GM12892 (cell line): ENCODE data around the gene SH3BP4.

Experiments
- DNase-seq: peaks from one replicate; pipeline ENCODE4 v3.0.0; 2011; ENCODE audit not compliant: insufficient read length
- FAIRE-seq: peaks from 2 replicates; lab custom pipeline; 2011; peaks lifted over from hg19 to GRCh38; lab: Jason Lieb, UNC
- POLR2A ChIP-seq: IDR thresholded peaks from 2 replicates; pipeline ENCODE4 v1.6.1; 2011; ENCODE audit warnings: low read depth, low read length, control low read depth
- POLR2AphosphoS5 ChIP-seq: IDR thresholded peaks from 2 replicates; pipeline ENCODE4 v1.6.1; 2011; ENCODE audit warnings: low read depth, low read length, control low read depth
- TAF1 ChIP-seq: IDR thresholded peaks from 2 replicates; pipeline ENCODE4 v1.6.1; 2011; ENCODE audit warnings: low read depth, mild to moderate bottlenecking, control low read depth, low read length, borderline replicate concordance

The SH3BP4 gene

DNA sequence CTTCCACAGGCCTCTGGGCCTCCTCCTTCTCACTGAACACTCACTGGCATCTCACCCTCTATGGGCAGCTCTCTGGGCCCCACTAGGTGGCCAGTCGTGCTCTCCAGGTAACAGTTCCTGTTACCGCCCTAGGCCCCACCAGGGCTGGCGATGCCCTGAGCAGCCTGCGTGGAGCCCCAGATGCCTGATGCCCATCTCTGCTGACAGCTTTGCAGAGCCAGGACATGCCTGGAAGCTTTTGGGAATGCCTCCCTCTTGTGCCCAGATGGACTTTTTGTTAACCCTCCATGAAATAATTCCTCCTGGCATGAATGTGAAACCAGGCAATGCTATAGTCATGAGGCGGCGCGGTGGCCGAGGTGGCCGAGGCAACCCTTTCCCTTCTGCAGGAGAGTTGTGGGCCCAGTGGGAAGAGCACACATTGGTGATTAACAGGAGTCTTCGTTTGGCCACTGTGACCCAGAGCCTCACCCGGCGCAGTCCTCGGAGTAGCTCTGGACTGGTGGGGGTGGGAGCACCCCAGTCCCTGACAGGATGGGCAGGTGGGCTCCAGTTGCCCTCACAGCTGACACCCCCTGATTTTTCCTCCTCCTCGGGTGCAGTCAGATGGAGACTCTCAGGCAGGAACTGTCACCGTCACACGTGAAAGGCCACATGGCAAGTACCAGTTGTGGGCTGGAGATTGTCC, 80.0 kb downstream of the SH3BP4 start:
- no peak for FAIRE-seq
- TF ChIP-seq TAF1 = no peak
- no peak for TF ChIP-seq POLR2AphosphoS5
- no peak for TF ChIP-seq POLR2A

DNA sequence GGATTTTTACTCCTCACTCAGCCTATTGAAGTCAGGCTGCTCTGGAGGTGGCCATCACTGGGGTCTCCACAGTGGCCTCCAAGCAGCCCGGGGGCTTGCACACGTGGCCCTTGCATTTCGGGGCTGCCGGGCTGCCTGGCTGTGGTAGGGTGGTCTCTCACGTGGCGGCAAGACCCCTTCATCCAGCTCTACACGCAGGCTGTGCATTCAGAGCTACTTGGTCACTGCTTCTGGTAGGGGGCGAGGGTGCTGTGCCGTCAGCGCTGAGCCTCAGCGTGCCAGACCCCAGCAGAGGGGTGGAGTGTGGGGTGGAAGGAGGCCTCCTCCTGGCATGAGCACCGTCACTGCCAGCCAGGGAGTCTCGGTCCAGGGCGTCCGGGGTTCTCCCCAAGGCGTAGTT, 80.6 kb downstream of the SH3BP4 start:
- FAIRE-seq (no peak), DNase-seq (no peak)
- TF ChIP-seq TAF1 = no peak

More for the DNA sequence above, 80.0 kb downstream of the SH3BP4 start:
- DNase-seq = no peak

GRCh38 chr2:235032949-235033348, 81.1 kb downstream of the SH3BP4 start:
- FAIRE-seq = no peak
- no peak for TF ChIP-seq TAF1
- TF ChIP-seq POLR2AphosphoS5 = no peak
- no peak for TF ChIP-seq POLR2A
- DNase-seq = no peak

DNA sequence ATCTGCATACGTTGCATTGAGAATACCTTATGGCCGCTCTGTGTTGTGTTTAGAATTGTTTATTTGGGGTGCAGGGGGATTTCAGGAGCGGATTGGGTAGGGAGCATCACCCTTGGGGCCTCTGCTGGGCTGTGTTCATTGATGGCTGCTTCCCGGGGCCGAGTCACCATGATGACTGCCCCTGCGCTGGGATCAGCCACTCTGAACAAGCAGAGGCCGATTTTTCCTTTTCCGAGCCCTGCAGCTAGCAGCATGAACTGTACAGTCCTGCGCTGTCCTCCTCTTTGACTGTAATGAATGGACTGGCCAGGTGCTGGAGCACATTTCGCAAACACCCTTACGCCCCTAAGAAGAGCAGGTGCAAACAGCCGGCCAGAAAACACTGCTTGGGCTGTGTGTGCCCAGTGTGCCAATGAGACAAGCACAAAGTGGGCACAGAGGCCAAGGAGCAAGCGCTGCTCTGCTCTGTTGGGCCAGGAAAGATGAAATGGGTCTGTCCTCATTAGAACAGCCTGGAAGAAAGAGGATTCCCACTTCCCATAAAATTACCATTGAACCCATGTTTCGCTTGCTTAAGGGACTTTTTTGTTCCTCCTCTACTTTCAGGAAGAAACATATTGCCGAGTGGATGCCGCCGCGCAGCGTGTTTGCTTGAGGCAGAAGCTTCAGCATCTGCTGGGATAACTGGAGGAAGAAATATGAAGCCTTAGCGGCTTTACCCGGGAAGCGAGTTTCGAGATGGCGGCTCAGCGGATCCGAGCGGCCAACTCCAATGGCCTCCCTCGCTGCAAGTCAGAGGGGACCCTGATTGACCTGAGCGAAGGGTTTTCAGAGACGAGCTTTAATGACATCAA, 82.7 kb downstream of the SH3BP4 start:
- DNase-seq (no peak), FAIRE-seq (no peak)
- no peak for TF ChIP-seq POLR2AphosphoS5
- TF ChIP-seq TAF1 = no peak
- TF ChIP-seq POLR2A = no peak

DNA sequence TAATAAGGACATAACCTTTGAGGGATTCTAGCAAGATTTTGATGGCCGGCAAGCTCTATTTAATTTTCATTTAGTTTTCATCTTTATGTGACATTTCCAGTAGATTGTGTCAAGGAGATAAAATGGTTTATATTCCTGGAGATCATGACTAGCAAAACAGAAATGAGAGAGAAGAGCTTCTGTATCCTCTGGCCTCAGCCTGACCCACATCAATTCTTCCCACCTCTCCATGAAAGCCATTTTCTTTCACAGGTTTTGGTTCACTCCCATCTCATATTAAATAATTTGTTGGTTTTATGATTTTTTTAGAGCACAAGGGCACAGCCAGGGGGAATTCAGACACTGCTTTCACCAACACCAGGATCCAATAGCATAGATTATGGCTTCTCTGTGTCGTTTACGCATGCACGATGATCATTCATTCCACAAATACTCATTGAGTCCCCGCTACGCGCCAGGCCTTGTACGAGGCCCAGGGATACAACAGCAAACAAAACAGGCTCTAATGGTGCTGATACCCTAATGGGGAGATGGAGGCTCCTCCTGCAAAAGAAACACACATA, 85.9 kb downstream of the SH3BP4 start:
- TF ChIP-seq POLR2A = no peak
- FAIRE-seq = no peak
- no peak for DNase-seq

- DNase-seq (no peak), FAIRE-seq (no peak)
- no peak for TF ChIP-seq POLR2AphosphoS5
- TF ChIP-seq POLR2A = no peak
- TF ChIP-seq TAF1 = no peak
Observed at GRCh38 chr2:235041221-235041917, 89.6 kb downstream of the SH3BP4 start.

DNA sequence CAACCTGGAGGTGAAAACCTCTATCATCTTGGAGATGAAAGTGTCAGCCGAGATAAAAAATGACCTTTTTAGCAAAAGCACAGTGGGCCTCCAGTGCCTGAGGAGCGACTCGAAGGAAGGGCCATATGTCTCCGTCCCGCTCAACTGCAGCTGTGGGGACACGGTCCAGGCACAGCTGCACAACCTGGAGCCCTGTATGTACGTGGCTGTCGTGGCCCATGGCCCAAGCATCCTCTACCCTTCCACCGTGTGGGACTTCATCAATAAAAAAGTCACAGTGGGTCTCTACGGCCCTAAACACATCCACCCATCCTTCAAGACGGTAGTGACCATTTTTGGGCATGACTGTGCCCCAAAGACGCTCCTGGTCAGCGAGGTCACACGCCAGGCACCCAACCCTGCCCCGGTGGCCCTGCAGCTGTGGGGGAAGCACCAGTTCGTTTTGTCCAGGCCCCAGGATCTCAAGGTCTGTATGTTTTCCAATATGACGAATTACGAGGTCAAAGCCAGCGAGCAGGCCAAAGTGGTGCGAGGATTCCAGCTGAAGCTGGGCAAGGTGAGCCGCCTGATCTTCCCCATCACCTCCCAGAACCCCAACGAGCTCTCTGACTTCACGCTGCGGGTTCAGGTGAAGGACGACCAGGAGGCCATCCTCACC, 90.2 kb downstream of the SH3BP4 start:
- DNase-seq (no peak), FAIRE-seq (no peak)
- TF ChIP-seq POLR2AphosphoS5 = no peak
- no peak for TF ChIP-seq TAF1
- TF ChIP-seq POLR2A = no peak

DNA sequence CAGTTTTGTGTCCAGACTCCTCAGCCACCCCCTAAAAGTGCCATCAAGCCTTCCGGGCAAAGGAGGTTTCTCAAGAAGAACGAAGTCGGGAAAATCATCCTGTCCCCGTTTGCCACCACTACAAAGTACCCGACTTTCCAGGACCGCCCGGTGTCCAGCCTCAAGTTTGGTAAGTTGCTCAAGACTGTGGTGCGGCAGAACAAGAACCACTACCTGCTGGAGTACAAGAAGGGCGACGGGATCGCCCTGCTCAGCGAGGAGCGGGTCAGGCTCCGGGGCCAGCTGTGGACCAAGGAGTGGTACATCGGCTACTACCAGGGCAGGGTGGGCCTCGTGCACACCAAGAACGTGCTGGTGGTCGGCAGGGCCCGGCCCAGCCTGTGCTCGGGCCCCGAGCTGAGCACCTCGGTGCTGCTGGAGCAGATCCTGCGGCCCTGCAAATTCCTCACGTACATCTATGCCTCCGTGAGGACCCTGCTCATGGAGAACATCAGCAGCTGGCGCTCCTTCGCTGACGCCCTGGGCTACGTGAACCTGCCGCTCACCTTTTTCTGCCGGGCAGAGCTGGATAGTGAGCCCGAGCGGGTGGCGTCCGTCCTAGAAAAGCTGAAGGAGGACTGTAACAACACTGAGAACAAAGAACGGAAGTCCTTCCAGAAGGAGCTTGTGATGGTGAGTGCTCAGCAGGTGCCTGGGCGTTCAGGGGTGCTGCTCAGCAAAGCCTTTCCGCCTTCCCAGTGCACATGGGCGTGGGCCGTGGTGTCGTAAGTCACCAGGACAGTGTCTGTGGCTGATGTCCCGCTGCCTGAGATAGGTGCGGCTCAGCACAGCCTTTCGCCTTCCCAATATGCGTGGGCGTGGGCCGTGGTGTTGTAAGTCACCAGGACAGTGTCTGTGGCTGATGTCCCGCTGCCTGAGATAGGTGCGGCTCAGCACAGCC, 91.0 kb downstream of the SH3BP4 start:
- no peak for TF ChIP-seq POLR2AphosphoS5
- TF ChIP-seq TAF1 = no peak
- TF ChIP-seq POLR2A = no peak
- FAIRE-seq = no peak

DNA sequence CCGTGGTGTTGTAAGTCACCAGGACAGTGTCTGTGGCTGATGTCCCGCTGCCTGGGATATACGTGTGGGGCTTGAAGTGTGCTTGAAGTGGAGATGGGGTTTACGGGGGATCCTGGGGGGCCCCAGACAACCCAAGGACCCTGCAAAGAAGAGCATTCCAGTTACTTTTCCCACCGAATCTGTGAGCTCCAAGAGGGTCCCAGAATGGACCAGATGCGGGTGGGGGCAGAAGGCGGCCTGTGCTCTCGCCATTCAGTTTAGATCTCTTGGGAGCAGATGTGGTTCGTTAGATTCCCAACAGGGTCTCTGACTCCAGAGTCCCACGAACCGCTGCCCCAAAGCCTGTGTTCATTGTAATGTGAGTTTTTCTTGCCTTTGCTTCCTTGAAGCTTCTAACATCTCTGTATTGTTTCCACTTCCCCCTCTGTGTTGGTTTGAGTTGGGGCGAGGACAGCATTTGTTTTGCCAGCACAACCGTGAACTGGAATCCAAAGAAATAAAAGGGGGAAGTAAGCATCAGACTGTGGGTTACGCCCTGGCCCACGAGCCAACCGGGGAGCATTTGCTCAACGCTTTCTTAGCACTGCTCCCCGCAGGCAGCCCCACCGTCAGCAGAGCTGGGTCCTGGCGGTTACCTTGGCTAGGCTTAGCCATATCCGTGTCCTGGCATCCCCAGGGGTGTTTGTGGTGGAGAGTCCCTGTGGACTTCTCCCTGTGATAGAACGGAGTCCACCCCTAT, 92.1 kb downstream of the SH3BP4 start:
- TF ChIP-seq POLR2A (no peak), TAF1 (no peak), POLR2AphosphoS5 (no peak)
- DNase-seq (no peak), FAIRE-seq (no peak)

More for the DNA sequence above, 91.0 kb downstream of the SH3BP4 start:
- no peak for DNase-seq
